NK-92 treated with Interleukin-12 subunit alpha and Interleukin-12 subunit beta, amount 100 ng/mL, for 24 hours (cell line): ENCODE data around the gene RNF144A.

Experiments
- DNase-seq: peaks from one replicate; lab custom pipeline; 2025; lab: John Stamatoyannopoulos, UW

The RNF144A gene

GRCh38 chr2:7044253-7045250 is 127.3 kb downstream of the RNF144A start:
- peak; percentile 20 for DNase-seq

GRCh38 chr2:7045601-7046590 is 128.7 kb downstream of the RNF144A start:
- no peak for DNase-seq

- DNase-seq, result no peak
Observed at GRCh38 chr2:7047661-7048060, 130.4 kb downstream of the RNF144A start.

GRCh38 chr2:7048762-7049294 is 131.6 kb downstream of the RNF144A start:
- DNase-seq, result no peak

- no peak for DNase-seq
Observed at GRCh38 chr2:7052404-7052803, 135.2 kb downstream of the RNF144A start.

- DNase-seq, result no peak
Observed at GRCh38 chr2:7053650-7054265, 136.5 kb downstream of the RNF144A start.

GRCh38 chr2:7057865-7058400 is 140.7 kb downstream of the RNF144A start:
- no peak for DNase-seq

GRCh38 chr2:7060156-7060555 is 142.9 kb downstream of the RNF144A start:
- no peak for DNase-seq

GRCh38 chr2:7060631-7061449 is 143.6 kb downstream of the RNF144A start:
- no peak for DNase-seq

GRCh38 chr2:7061450-7061789 is 144.2 kb downstream of the RNF144A start:
- DNase-seq, result no peak

- DNase-seq, result no peak
Observed at GRCh38 chr2:7061921-7062320, 144.7 kb downstream of the RNF144A start.

- DNase-seq, result no peak
Observed at GRCh38 chr2:7063789-7064188, 146.6 kb downstream of the RNF144A start.

GRCh38 chr2:7068457-7068856 is 151.2 kb downstream of the RNF144A start:
- DNase-seq, result no peak

- no peak for DNase-seq
Observed at GRCh38 chr2:7070483-7070882, 153.3 kb downstream of the RNF144A start.

- no peak for DNase-seq
Observed at GRCh38 chr2:7071154-7071553, 153.9 kb downstream of the RNF144A start.

- no peak for DNase-seq
Observed at GRCh38 chr2:7071916-7072556, 154.8 kb downstream of the RNF144A start.

- DNase-seq, result no peak
Observed at GRCh38 chr2:7073901-7074300, 156.7 kb downstream of the RNF144A start.

GRCh38 chr2:7075834-7076233 is 158.6 kb downstream of the RNF144A start:
- DNase-seq, result no peak

- no peak for DNase-seq
Observed at GRCh38 chr2:7077660-7078267, 160.6 kb downstream of the RNF144A start.
